Dermis blood vessel endothelial cell (primary cell): ENCODE results near the gene SLC35F3. TPM values are rescaled to one million over a fixed set of nuclear protein-coding genes. Genes with fewer than 3 reads are reported as not detected.

Experiments used
- DNase-seq: peaks from one replicate; pipeline ENCODE4 v3.0.0; 2010
- total RNA-seq: library from RNA; depleted of rRNA; stranded (reverse); fragments of >200 nt; gene quantifications from 2 replicates; pipeline ENCODE4 v1.2.3, GENCODE V29; 2014

The SLC35F3 gene
- total RNA-seq, 1 donor from 2014 or later = under 0.01 TPM

- DNase-seq = no peak
Measured at GRCh38 chr1:234047123-234047522, 142.6 kb downstream of the SLC35F3 start.

GRCh38 chr1:234062166-234062565 lies 157.7 kb downstream of the SLC35F3 start:
- DNase-seq = no peak

GRCh38 chr1:234065794-234066447 lies 161.4 kb downstream of the SLC35F3 start:
- peak; percentile 77 for DNase-seq

GRCh38 chr1:234067581-234068337 lies 163.3 kb downstream of the SLC35F3 start:
- DNase-seq = no peak

- no peak for DNase-seq
Measured at GRCh38 chr1:234069760-234070159, 165.3 kb downstream of the SLC35F3 start.

GRCh38 chr1:234072793-234073192 lies 168.3 kb downstream of the SLC35F3 start:
- no peak for DNase-seq

GRCh38 chr1:234078143-234078542 lies 173.7 kb downstream of the SLC35F3 start:
- no peak for DNase-seq

GRCh38 chr1:234079896-234080295 lies 175.4 kb downstream of the SLC35F3 start:
- no peak for DNase-seq

GRCh38 chr1:234083460-234083859 lies 179.0 kb downstream of the SLC35F3 start:
- DNase-seq = no peak

GRCh38 chr1:234089396-234089795 lies 184.9 kb downstream of the SLC35F3 start:
- no peak for DNase-seq

GRCh38 chr1:234090212-234091064 lies 186.0 kb downstream of the SLC35F3 start:
- no peak for DNase-seq

GRCh38 chr1:234091065-234091401 lies 186.6 kb downstream of the SLC35F3 start:
- no peak for DNase-seq

- DNase-seq = no peak
Measured at GRCh38 chr1:234091876-234092275, 187.4 kb downstream of the SLC35F3 start.

- no peak for DNase-seq
Measured at GRCh38 chr1:234093107-234093506, 188.6 kb downstream of the SLC35F3 start.

GRCh38 chr1:234093741-234094140 lies 189.3 kb downstream of the SLC35F3 start:
- no peak for DNase-seq

- DNase-seq = no peak
Measured at GRCh38 chr1:234094172-234094571, 189.7 kb downstream of the SLC35F3 start.

GRCh38 chr1:234096161-234096770 lies 191.8 kb downstream of the SLC35F3 start:
- DNase-seq = no peak

- DNase-seq = no peak
Measured at GRCh38 chr1:234102583-234102982, 198.1 kb downstream of the SLC35F3 start.

GRCh38 chr1:234103198-234103597 lies 198.7 kb downstream of the SLC35F3 start:
- DNase-seq = no peak

GRCh38 chr1:234106032-234106431 lies 201.6 kb downstream of the SLC35F3 start:
- DNase-seq = no peak

- DNase-seq = no peak
Measured at GRCh38 chr1:234107416-234108021, 203.0 kb downstream of the SLC35F3 start.

- no peak for DNase-seq
Measured at GRCh38 chr1:234108921-234109320, 204.4 kb downstream of the SLC35F3 start.

- DNase-seq = no peak
Measured at GRCh38 chr1:234109840-234110239, 205.4 kb downstream of the SLC35F3 start.
